HepG2 (cell line): ENCODE measurements around the gene POLR1F. TPM values are rescaled to one million over a fixed set of nuclear protein-coding genes. Genes with fewer than 3 reads are reported as not detected.
A peak's percentile ranks its signal among the peaks of the same experiment; 100 is the strongest.

ENCODE experiments used
- ATAD3A ChIP-seq: sonication (generic); formaldehyde crosslinking; IDR thresholded peaks from 2 replicates; pipeline ENCODE4 v1.4.0; 2020; ENCODE audit warnings: missing genetic modification reagents
- ATF1 ChIP-seq: IDR thresholded peaks from 2 replicates; pipeline ENCODE4 v1.6.1; 2016; ENCODE audit warnings: mild to moderate bottlenecking, control low read depth
- CBX1 ChIP-seq: IDR thresholded peaks from one replicate; pipeline ENCODE4 v1.6.1; 2016; ENCODE audit warnings: antibody characterized with exemption, low read depth
- CCAR2 ChIP-seq: fragments of 200-400 bp; formaldehyde crosslinking; optimal IDR thresholded peaks from 2 replicates; pipeline ENCODE3; 2018; ENCODE audit warnings: low read depth, mild to moderate bottlenecking, low read length, moderate library complexity
- CCDC6 ChIP-seq: sonication (generic); formaldehyde crosslinking; IDR thresholded peaks from 2 replicates; pipeline ENCODE4 v1.8.1; 2022; ENCODE audit warnings: mild to moderate bottlenecking, missing genetic modification reagents, moderate library complexity
- CREB1 ChIP-seq, 2 experiments: fragments of 450-650 bp in 1 of 2; IDR thresholded peaks; 2 replicates each; pipeline ENCODE4 v1.6.1; 2016 to 2017; ENCODE audit warnings: control low read depth in 1 of 2, mild to moderate bottlenecking in 1 of 2, missing compliant biosample characterization in 1 of 2, missing genetic modification characterization in 1 of 2
- FOSL1 ChIP-seq: sonication (generic); formaldehyde crosslinking; IDR thresholded peaks from 2 replicates; pipeline ENCODE4 v1.9.0; 2021; ENCODE audit warnings: missing genetic modification reagents, borderline replicate concordance
- HCFC1 ChIP-seq: fragments of 150-350 bp; IDR thresholded peaks from 2 replicates; pipeline ENCODE4 v1.6.1; 2014; ENCODE audit warnings: low read depth, low read length
- KAT7 ChIP-seq: IDR thresholded peaks from 2 replicates; pipeline ENCODE4 v1.6.1; 2018; ENCODE audit warnings: borderline replicate concordance, missing compliant biosample characterization
- KLF6 ChIP-seq: IDR thresholded peaks from 2 replicates; pipeline ENCODE4 v1.8.0; 2016; ENCODE audit warnings: missing biosample characterization, missing genetic modification reagents
- MZF1 ChIP-seq: sonication (generic); formaldehyde crosslinking; IDR thresholded peaks from 2 replicates; pipeline ENCODE4 v1.8.1; 2023; ENCODE audit warnings: mild to moderate bottlenecking, missing genetic modification reagents, borderline replicate concordance
- NR2F6 ChIP-seq, 2 experiments: IDR thresholded peaks; 2 replicates each; pipeline ENCODE4 v1.6.1; 2016; ENCODE audit warnings: antibody characterized with exemption in 1 of 2, mild to moderate bottlenecking in 1 of 2
- REL ChIP-seq: sonication (generic); formaldehyde crosslinking; conservative IDR thresholded peaks from 2 replicates; pipeline ENCODE4 v1.8.0; 2022; ENCODE audit warnings: mild to moderate bottlenecking, missing genetic modification reagents, moderate library complexity
- SALL2 ChIP-seq: sonication (generic); formaldehyde crosslinking; IDR thresholded peaks from 2 replicates; pipeline ENCODE4 v1.8.1; 2023; ENCODE audit warnings: mild to moderate bottlenecking, missing genetic modification reagents, inconsistent platforms
- SMAD3 ChIP-seq: sonication (generic); formaldehyde crosslinking; IDR thresholded peaks from 2 replicates; pipeline ENCODE4 v1.4.0; 2020; ENCODE audit warnings: missing genetic modification reagents
- SOX5 ChIP-seq: IDR thresholded peaks from 2 replicates; pipeline ENCODE4 v1.6.1; 2016; ENCODE audit warnings: borderline replicate concordance
- SP2 ChIP-seq: sonication (generic); formaldehyde crosslinking; IDR thresholded peaks from 2 replicates; pipeline ENCODE4 v1.5.1; 2020; ENCODE audit warnings: mild to moderate bottlenecking, missing genetic modification reagents
- TBX2 ChIP-seq: sonication (generic); formaldehyde crosslinking; IDR thresholded peaks from 2 replicates; pipeline ENCODE4 v1.5.0; 2020; ENCODE audit warnings: missing genetic modification reagents, mild to moderate bottlenecking, borderline replicate concordance
- ZFP1 ChIP-seq: IDR thresholded peaks from 2 replicates; pipeline ENCODE4 v1.6.1; 2016
- ZKSCAN8 ChIP-seq: IDR thresholded peaks from 2 replicates; pipeline ENCODE4 v1.6.1; 2016; ENCODE audit warnings: borderline replicate concordance, missing genetic modification reagents, missing compliant biosample characterization
- ZMYM4 ChIP-seq: sonication (generic); formaldehyde crosslinking; IDR thresholded peaks from 2 replicates; pipeline ENCODE4 v1.8.1; 2023; ENCODE audit warnings: mild to moderate bottlenecking, missing genetic modification reagents
- ZNF121 ChIP-seq: sonication (generic); formaldehyde crosslinking; IDR thresholded peaks from 2 replicates; pipeline ENCODE4 v1.5.0; 2020; ENCODE audit warnings: mild to moderate bottlenecking, missing genetic modification reagents
- ZNF160 ChIP-seq: sonication (generic); formaldehyde crosslinking; IDR thresholded peaks from 2 replicates; pipeline ENCODE4 v1.8.0; 2022; ENCODE audit warnings: mild to moderate bottlenecking, inconsistent platforms, missing genetic modification reagents
- ZNF879 ChIP-seq: sonication (generic); formaldehyde crosslinking; IDR thresholded peaks from 2 replicates; pipeline ENCODE4 v1.8.1; 2023; ENCODE audit warnings: missing genetic modification reagents
- polyA plus RNA-seq, 8 experiments: library from polyadenylated mRNA; depleted of rRNA in 3 of 8; stranded (reverse) in 7 of 8; unstranded in 1 of 8; fragments of >200 nt; fragmentation: Illumina TruSeq in 4 of 8; extraction: Trizol in 4 of 8; gene quantifications; 2 replicates each; pipeline versions ENCODE4 v1.2.1 to v1.2.3, GENCODE V29; 2011 to 2016; ENCODE audit warnings: low read depth in 4 of 8, missing spikeins in 1 of 8, mixed read lengths in 1 of 8; ENCODE audit not compliant: insufficient read depth in 1 of 8
- total RNA-seq, 5 experiments: library from RNA; depleted of rRNA; stranded (reverse); fragments of >200 nt; fragmentation: Illumina TruSeq; extraction: Trizol; gene quantifications; 2 replicates each; pipeline ENCODE4 v1.2.3, GENCODE V29; 2016; ENCODE audit warnings: low read depth in 1 of 5
- TF ChIP-seq, protein P1 (sequence below): IDR thresholded peaks from 2 replicates; pipeline ENCODE4 v1.6.1; 2018; ENCODE audit warnings: missing genetic modification reagents
- TF ChIP-seq, protein P2 (sequence below): IDR thresholded peaks from 2 replicates; pipeline ENCODE4 v1.6.1; 2016; ENCODE audit warnings: low read depth, control low read depth
- TF ChIP-seq, protein P3 (sequence below): sonication (generic); formaldehyde crosslinking; IDR thresholded peaks from 2 replicates; pipeline ENCODE4 v1.9.0; 2022; ENCODE audit warnings: missing genetic modification reagents, mild to moderate bottlenecking, borderline replicate concordance

The POLR1F gene
- total and polyA plus RNA-seq, 2 of the 13 experiments (the other 11 are each of a cell fraction or from before 2014, with no cell fraction given), result 8.0 to 14.9 TPM

DNA sequence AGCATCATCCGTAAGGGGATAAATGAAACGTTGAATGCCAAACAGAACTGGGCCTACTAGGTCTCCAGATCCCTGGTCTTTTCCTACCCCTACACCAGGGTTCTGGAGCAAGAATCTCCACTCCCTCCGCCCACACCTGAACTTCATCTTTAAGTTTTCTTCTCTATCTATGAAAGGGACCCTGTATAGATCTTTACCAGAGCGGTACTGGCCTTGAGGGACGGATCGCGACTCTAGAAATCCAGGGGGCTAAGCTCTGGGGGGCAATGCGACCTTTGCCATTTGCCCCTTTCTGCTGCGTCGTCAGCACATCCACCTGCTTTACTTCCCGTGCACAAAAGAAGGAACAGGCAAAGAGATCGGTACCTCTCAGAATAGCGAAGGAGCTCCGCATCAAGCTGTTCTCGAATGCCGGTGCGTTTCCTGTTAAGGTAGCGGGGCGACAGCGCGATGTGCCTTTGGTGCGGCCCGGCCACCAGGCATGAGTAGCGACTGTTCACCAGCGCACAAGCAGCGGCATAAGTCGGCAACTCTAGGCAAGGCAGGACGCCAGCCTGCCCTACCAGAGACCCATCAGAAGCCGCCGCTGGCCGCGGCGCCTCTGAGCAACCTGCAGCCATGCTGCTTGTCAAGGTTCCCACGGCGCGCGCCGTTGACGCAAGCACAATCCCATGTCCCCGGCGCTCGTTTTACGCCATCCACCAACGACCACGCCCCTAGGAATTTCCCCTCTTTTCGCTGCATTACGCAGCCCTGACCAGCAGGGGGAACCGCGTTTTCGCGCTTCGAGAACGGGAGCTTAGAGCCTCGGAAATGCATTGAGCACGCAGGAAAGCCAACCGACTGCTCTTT lies at the start of gene POLR1F (continued):
- TF ChIP-seq, protein P1, sequence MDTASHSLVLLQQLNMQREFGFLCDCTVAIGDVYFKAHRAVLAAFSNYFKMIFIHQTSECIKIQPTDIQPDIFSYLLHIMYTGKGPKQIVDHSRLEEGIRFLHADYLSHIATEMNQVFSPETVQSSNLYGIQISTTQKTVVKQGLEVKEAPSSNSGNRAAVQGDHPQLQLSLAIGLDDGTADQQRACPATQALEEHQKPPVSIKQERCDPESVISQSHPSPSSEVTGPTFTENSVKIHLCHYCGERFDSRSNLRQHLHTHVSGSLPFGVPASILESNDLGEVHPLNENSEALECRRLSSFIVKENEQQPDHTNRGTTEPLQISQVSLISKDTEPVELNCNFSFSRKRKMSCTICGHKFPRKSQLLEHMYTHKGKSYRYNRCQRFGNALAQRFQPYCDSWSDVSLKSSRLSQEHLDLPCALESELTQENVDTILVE (CRISPR knock-in tag), result 0 out of 2 replicates have a peak, but pooled peaks have one; percentile 45
- TF ChIP-seq KAT7 (CRISPR knock-in tag), result peak; percentile 81; the same call in 1 of the 2 replicates
- peak; percentile 73; the same call in 1 of the 2 replicates for TF ChIP-seq REL (CRISPR knock-in tag)
- peak; percentile 99 for TF ChIP-seq ZMYM4 (CRISPR knock-in tag)
- no peak for TF ChIP-seq FOSL1 (CRISPR knock-in tag)
- TF ChIP-seq TBX2 (CRISPR knock-in tag), result peak; percentile 74
- peak; percentile 96 for TF ChIP-seq CBX1
- no peak for TF ChIP-seq ZNF879 (CRISPR knock-in tag)
- TF ChIP-seq SALL2 (CRISPR knock-in tag), result peak; percentile 84
- 0 out of 2 replicates have a peak, but pooled peaks have one; percentile 30 for TF ChIP-seq ZFP1 (CRISPR knock-in tag)
- no peak for TF ChIP-seq ZNF121 (CRISPR knock-in tag)
- peak; percentile 66 for TF ChIP-seq HCFC1
- peak; percentile 97 for TF ChIP-seq CREB1 (IDR thresholded peaks at IDR 0.05)
- peak; percentile 99 for TF ChIP-seq CREB1 (CRISPR knock-in tag; IDR thresholded peaks at IDR 0.05)
- TF ChIP-seq ZNF160 (CRISPR knock-in tag), result peak; percentile 31; the same call in 1 of the 2 replicates
- peak; percentile 80; the same call in 1 of the 2 replicates for TF ChIP-seq KLF6 (CRISPR knock-in tag)
- TF ChIP-seq SMAD3 (CRISPR knock-in tag), result peak; percentile 85
- no peak for TF ChIP-seq CCAR2
- TF ChIP-seq ATAD3A (CRISPR knock-in tag), result no peak
- no peak for TF ChIP-seq NR2F6 (IDR thresholded peaks at IDR 0.05)
- peak; percentile 57 for TF ChIP-seq NR2F6 (CRISPR knock-in tag; IDR thresholded peaks at IDR 0.05)
- no peak for TF ChIP-seq SP2 (CRISPR knock-in tag)
- TF ChIP-seq CCDC6 (CRISPR knock-in tag), result no peak
- TF ChIP-seq, protein P2, sequence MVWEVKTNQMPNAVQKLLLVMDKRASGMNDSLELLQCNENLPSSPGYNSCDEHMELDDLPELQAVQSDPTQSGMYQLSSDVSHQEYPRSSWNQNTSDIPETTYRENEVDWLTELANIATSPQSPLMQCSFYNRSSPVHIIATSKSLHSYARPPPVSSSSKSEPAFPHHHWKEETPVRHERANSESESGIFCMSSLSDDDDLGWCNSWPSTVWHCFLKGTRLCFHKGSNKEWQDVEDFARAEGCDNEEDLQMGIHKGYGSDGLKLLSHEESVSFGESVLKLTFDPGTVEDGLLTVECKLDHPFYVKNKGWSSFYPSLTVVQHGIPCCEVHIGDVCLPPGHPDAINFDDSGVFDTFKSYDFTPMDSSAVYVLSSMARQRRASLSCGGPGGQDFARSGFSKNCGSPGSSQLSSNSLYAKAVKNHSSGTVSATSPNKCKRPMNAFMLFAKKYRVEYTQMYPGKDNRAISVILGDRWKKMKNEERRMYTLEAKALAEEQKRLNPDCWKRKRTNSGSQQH (CRISPR knock-in tag), result peak; percentile 73; the same call in 1 of the 2 replicates
- peak; percentile 99 for TF ChIP-seq ATF1 (CRISPR knock-in tag)
- TF ChIP-seq SOX5, result peak; percentile 52; the same call in 1 of the 2 replicates
- no peak for TF ChIP-seq MZF1
- TF ChIP-seq, protein P3, sequence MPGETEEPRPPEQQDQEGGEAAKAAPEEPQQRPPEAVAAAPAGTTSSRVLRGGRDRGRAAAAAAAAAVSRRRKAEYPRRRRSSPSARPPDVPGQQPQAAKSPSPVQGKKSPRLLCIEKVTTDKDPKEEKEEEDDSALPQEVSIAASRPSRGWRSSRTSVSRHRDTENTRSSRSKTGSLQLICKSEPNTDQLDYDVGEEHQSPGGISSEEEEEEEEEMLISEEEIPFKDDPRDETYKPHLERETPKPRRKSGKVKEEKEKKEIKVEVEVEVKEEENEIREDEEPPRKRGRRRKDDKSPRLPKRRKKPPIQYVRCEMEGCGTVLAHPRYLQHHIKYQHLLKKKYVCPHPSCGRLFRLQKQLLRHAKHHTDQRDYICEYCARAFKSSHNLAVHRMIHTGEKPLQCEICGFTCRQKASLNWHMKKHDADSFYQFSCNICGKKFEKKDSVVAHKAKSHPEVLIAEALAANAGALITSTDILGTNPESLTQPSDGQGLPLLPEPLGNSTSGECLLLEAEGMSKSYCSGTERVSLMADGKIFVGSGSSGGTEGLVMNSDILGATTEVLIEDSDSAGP (CRISPR knock-in tag), result peak; percentile 78
- 0 out of 2 replicates have a peak, but pooled peaks have one; percentile 62 for TF ChIP-seq ZKSCAN8 (CRISPR knock-in tag)
